Vagina (tissue), 2 donors: ENCODE data around the gene IRF1. TPM values are rescaled to one million over a fixed set of nuclear protein-coding genes. Genes with fewer than 3 reads are reported as not detected.

Experiments used
- DNase-seq, 2 donors: peaks; one replicate each; pipeline ENCODE4 v3.0.0-alpha.2; 2017; ENCODE audit errors: extremely low spot score in 2 of 2
- H3K27ac ChIP-seq: fragments of 200-600 bp; sonication (generic); one replicate; pipeline ENCODE4 v1.5.1; 2019
- H3K27me3 ChIP-seq: fragments of 200-600 bp; sonication (generic); one replicate; pipeline ENCODE4 v1.5.1; 2019
- H3K36me3 ChIP-seq, 2 donors: fragments of 200-600 bp; sonication (generic); one replicate each; pipeline ENCODE4 v1.5.1; 2017 to 2019
- H3K4me1 ChIP-seq: fragments of 200-600 bp; sonication (generic); one replicate; pipeline ENCODE4 v1.5.1; 2019
- H3K4me3 ChIP-seq, 2 donors: fragments of 200-600 bp; sonication (generic); 1 replicate in 1 of 2; 2 replicates in 1 of 2; pipeline ENCODE4 v1.5.1; 2016 to 2019
- H3K9me3 ChIP-seq: fragments of 200-600 bp; sonication (generic); one replicate; pipeline ENCODE4 v1.5.1; 2019
- POLR2A ChIP-seq, 2 donors: fragments of 450-650 bp; IDR thresholded peaks; one replicate each; pipeline ENCODE4 v1.6.1; 2017; ENCODE audit warnings: antibody characterized with exemption in 2 of 2, mild to moderate bottlenecking in 2 of 2, moderate library complexity in 2 of 2
- POLR2AphosphoS5 ChIP-seq, 2 donors: sonication (generic); formaldehyde crosslinking; IDR thresholded peaks; one replicate each; pipeline ENCODE4 v1.9.0; 2017; ENCODE audit warnings: antibody characterized with exemption in 2 of 2, mild to moderate bottlenecking in 2 of 2, low read depth in 1 of 2; ENCODE audit not compliant: insufficient read depth in 1 of 2
- intact Hi-C: fragments of 100-400 bp; cut with DNase I; formaldehyde crosslinking; loops from one replicate; pipeline ENCODE4 v1.15.1; 2023
- total RNA-seq: library from RNA; depleted of rRNA; stranded (reverse); fragments of >200 nt; gene quantifications from one replicate; pipeline ENCODE4 v1.2.3, GENCODE V29; 2016
- TF ChIP-seq, protein P1 (sequence below), 3 experiments: fragments of 450-650 bp in 2 of 3; fragments of 200-600 bp in 1 of 3; sonication (generic) in 1 of 3; IDR thresholded peaks; one replicate each; pipeline ENCODE4 v1.5.1; 2017 to 2019; ENCODE audit warnings: antibody characterized with exemption in 3 of 3, mild to moderate bottlenecking in 2 of 3, moderate library complexity in 2 of 3

IRF1 gene
- total RNA-seq, 1 donor from 2014 or later, result 49.8 TPM

DNA sequence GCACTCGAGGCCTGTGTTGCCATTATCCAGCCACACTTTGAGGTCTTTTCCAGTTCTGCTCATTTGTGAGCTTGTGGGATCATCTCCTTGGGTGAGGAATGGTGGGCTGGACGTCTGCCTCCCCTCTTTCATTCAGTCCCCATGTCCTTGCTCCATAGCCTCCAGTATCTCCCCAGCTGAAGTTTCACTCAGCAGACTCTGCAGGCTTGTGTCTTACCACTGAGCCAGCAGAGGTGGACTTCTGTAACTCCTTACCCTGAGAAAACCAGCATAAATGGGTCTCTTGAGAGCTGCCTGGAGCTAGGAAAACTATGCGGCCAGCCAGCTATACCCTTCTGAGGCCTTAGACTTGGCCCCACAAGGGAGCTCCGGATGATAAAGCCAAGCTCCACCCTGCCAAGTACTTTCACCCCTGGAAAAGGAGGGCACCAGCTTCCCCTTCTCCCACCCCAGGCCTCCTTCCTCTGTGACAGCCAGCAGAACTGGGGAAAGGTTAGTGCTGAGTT is 12.2 kb downstream of the IRF1 start:
- Histone ChIP-seq H3K4me3 (no peak overlapping the region), H3K9me3 (no peaks in the 10 kb centered on the region), H3K4me1 (peaks cover 45% of the 10 kb centered on the region), H3K27me3 (no peaks in the 10 kb centered on the region), H3K27ac (peak overlapping the region; percentile 22), H3K36me3 (peaks cover under 1 to 5% of the 10 kb centered on the region in 2 donors)
- intact Hi-C loops, result no loop called here
- no peak for DNase-seq
- TF ChIP-seq POLR2A (IDR thresholded peaks at IDR 0.05) (no peak), POLR2AphosphoS5 (IDR thresholded peaks at IDR 0.05; ENCODE audit: insufficient read depth in 1 of 2, low read depth in 1 of 2) (no peak)
- TF ChIP-seq, protein P1, sequence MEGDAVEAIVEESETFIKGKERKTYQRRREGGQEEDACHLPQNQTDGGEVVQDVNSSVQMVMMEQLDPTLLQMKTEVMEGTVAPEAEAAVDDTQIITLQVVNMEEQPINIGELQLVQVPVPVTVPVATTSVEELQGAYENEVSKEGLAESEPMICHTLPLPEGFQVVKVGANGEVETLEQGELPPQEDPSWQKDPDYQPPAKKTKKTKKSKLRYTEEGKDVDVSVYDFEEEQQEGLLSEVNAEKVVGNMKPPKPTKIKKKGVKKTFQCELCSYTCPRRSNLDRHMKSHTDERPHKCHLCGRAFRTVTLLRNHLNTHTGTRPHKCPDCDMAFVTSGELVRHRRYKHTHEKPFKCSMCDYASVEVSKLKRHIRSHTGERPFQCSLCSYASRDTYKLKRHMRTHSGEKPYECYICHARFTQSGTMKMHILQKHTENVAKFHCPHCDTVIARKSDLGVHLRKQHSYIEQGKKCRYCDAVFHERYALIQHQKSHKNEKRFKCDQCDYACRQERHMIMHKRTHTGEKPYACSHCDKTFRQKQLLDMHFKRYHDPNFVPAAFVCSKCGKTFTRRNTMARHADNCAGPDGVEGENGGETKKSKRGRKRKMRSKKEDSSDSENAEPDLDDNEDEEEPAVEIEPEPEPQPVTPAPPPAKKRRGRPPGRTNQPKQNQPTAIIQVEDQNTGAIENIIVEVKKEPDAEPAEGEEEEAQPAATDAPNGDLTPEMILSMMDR (IDR thresholded peaks at IDR 0.05), result no peak

- Histone ChIP-seq H3K36me3 (no peaks in the 10 kb centered on the region), H3K4me3 (no peak overlapping the region), H3K4me1 (peaks cover 45% of the 10 kb centered on the region), H3K9me3 (no peaks in the 10 kb centered on the region), H3K27ac (peak overlapping the region; percentile 22), H3K27me3 (no peaks in the 10 kb centered on the region)
- DNase-seq, result no peak
- TF ChIP-seq POLR2AphosphoS5 (IDR thresholded peaks at IDR 0.05; ENCODE audit: insufficient read depth in 1 of 2, low read depth in 1 of 2), result peak in 1 of 2 donors; percentile 26
- TF ChIP-seq, protein P1 (IDR thresholded peaks at IDR 0.05), result no peak
- intact Hi-C loops, result no loop called here
Observed at GRCh38 chr5:132477784-132478365, 12.7 kb downstream of the IRF1 start.

GRCh38 chr5:132476876-132477781 is 13.4 kb downstream of the IRF1 start:
- H3K9me3 ChIP-seq, result no peaks in the 10 kb centered on the region
- intact Hi-C loops, result no loop called here
- no peaks in the 10 kb centered on the region for H3K36me3 ChIP-seq
- peak overlapping the region; percentile 22 for H3K27ac ChIP-seq
- no peak overlapping the region for H3K4me3 ChIP-seq
- H3K27me3 ChIP-seq, result no peaks in the 10 kb centered on the region
- no peak for TF ChIP-seq POLR2A (IDR thresholded peaks at IDR 0.05)
- no peak for TF ChIP-seq POLR2AphosphoS5 (IDR thresholded peaks at IDR 0.05; ENCODE audit: insufficient read depth in 1 of 2, low read depth in 1 of 2)
- TF ChIP-seq, protein P1 (IDR thresholded peaks at IDR 0.05), result no peak
- no peak for DNase-seq
- peaks cover 45% of the 10 kb centered on the region for H3K4me1 ChIP-seq

DNA sequence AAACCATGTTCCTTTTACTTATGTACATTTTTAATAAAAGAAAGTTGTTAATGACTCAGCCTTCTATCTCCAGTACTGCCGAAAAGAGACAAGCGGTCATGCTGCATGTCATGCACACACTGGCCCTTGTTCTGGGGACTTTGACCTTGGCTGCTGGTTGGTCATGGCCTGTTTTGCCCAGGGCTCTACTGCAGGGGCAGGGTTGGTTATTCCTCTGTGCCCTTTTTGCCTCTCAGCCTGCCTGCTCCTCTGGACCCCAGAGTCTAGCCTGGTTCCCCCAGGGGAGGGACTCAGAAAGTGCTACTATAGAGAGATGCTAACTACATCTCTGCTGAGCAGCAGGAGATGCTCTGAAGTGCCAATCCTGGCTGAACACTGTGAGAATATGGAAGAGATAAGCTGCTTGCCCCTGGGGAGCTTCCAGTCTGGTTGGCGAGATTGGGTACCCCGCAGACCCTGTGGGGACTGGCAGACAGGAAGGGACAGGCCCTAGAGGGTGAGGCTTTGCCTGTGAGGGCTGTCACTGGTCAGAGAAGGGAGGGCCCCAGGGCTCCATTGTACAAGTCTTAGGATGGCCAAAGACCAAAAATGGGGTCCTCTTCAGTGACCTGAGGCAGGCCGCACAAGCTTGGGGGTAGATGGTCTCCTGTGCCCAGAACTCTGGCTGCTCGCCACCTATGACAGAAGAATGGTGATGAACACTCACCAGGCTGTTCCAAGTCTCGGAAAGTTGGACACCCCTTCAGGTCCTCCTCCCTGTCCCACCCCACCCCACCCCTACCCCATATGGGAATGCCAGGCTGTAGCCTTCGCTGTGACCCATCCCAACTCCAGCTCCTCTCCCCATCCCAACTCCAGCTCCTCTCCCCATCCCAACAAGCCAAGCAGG is 14.3 kb downstream of the IRF1 start:
- no peak for DNase-seq
- intact Hi-C loops, result no loop called here
- H3K36me3 ChIP-seq, result no peaks in the 10 kb centered on the region
- TF ChIP-seq POLR2AphosphoS5 (IDR thresholded peaks at IDR 0.05; ENCODE audit: insufficient read depth in 1 of 2, low read depth in 1 of 2), result no peak
- H3K27ac ChIP-seq, result no peak overlapping the region
- no peaks in the 10 kb centered on the region for H3K9me3 ChIP-seq
- H3K27me3 ChIP-seq, result no peaks in the 10 kb centered on the region
- H3K4me1 ChIP-seq, result peaks cover 45% of the 10 kb centered on the region
- no peak overlapping the region for H3K4me3 ChIP-seq

DNA sequence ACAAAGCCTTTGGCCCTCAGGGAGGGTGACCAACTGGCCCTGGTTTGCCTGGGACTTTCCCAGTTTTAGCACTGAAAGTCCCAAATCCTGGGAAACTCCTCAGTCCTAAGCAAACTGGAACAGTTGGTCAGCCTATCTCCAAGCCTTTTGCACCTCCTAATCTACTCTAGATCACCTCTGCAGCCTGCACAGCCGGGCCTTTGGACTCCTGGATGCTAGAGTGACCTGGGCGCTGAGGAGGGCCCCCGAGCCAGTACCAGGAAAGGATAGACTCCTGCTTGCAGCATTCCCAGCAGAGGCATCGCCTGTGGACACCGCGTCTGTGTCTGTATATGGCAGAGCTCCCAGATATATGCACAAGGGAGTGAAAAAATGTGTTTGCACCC is 15.1 kb downstream of the IRF1 start:
- Histone ChIP-seq H3K9me3 (no peaks in the 10 kb centered on the region), H3K36me3 (no peaks in the 10 kb centered on the region), H3K4me3 (no peak overlapping the region), H3K4me1 (peaks cover 46% of the 10 kb centered on the region), H3K27me3 (no peaks in the 10 kb centered on the region), H3K27ac (peak overlapping the region; percentile 33)
- TF ChIP-seq, protein P1 (IDR thresholded peaks at IDR 0.05), result no peak
- TF ChIP-seq POLR2A (IDR thresholded peaks at IDR 0.05), result no peak
- intact Hi-C loops, result no loop called here
- no peak for DNase-seq
